PFSK-1 (cell line): ENCODE measurements around the gene PRB4.

Experiments
- FOXP2 ChIP-seq: optimal IDR thresholded peaks from 2 replicates; pipeline ENCODE3; 2011; ENCODE audit warnings: borderline replicate concordance, control low read depth, inconsistent platforms; ENCODE audit not compliant: insufficient read depth; ENCODE audit errors: extremely low read length, extremely low read depth
- POLR2AphosphoS5 ChIP-seq: IDR thresholded peaks from 2 replicates; pipeline ENCODE4 v1.6.1; 2012; ENCODE audit warnings: low read depth, mild to moderate bottlenecking, control low read depth, low read length, moderate library complexity
- SIN3A ChIP-seq: IDR thresholded peaks from 2 replicates; pipeline ENCODE4 v1.6.1; 2012; ENCODE audit warnings: mild to moderate bottlenecking, low read length, moderate library complexity, borderline replicate concordance; ENCODE audit not compliant: insufficient read depth
- TAF1 ChIP-seq: IDR thresholded peaks from 2 replicates; pipeline ENCODE4 v1.6.1; 2012; ENCODE audit warnings: low read length, control low read depth, borderline replicate concordance; ENCODE audit not compliant: insufficient read depth
- TF ChIP-seq, protein P1 (sequence below), 2 experiments: IDR thresholded peaks; 2 replicates each; pipeline versions ENCODE4 v1.6.1 to v1.8.0; 2011 to 2012; ENCODE audit warnings: low read depth in 2 of 2, low read length in 2 of 2, control low read depth in 1 of 2, inconsistent platforms in 1 of 2, mild to moderate bottlenecking in 1 of 2, moderate library complexity in 1 of 2; ENCODE audit not compliant: insufficient read depth in 1 of 2

Gene PRB4

DNA sequence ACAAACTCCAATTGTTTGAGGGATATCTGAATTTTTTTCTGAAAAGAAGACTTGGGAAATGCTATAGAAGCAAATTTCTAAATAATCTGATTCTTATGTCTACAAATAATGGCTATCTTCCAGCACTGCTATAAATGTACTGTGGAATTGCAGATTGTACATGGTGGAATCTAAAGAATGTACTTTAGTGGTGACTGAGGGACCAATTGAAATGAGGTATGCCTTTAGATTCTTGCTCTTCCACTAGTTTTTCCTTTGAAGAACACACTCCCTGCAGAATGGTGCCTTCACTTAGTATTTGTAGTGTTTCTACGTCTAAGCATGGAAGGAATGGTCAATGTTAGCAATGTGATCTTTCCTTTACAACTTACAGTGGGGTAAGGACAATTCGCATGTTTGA lies 11.7 kb upstream of the PRB4 start:
- TF ChIP-seq, protein P1, sequence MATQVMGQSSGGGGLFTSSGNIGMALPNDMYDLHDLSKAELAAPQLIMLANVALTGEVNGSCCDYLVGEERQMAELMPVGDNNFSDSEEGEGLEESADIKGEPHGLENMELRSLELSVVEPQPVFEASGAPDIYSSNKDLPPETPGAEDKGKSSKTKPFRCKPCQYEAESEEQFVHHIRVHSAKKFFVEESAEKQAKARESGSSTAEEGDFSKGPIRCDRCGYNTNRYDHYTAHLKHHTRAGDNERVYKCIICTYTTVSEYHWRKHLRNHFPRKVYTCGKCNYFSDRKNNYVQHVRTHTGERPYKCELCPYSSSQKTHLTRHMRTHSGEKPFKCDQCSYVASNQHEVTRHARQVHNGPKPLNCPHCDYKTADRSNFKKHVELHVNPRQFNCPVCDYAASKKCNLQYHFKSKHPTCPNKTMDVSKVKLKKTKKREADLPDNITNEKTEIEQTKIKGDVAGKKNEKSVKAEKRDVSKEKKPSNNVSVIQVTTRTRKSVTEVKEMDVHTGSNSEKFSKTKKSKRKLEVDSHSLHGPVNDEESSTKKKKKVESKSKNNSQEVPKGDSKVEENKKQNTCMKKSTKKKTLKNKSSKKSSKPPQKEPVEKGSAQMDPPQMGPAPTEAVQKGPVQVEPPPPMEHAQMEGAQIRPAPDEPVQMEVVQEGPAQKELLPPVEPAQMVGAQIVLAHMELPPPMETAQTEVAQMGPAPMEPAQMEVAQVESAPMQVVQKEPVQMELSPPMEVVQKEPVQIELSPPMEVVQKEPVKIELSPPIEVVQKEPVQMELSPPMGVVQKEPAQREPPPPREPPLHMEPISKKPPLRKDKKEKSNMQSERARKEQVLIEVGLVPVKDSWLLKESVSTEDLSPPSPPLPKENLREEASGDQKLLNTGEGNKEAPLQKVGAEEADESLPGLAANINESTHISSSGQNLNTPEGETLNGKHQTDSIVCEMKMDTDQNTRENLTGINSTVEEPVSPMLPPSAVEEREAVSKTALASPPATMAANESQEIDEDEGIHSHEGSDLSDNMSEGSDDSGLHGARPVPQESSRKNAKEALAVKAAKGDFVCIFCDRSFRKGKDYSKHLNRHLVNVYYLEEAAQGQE (IDR thresholded peaks at IDR 0.05; ENCODE audit: insufficient read depth in 1 of 2, low read depth in 2 of 2, low read length in 2 of 2) = no peak
- TF ChIP-seq SIN3A = no peak
- no peak for TF ChIP-seq FOXP2

DNA sequence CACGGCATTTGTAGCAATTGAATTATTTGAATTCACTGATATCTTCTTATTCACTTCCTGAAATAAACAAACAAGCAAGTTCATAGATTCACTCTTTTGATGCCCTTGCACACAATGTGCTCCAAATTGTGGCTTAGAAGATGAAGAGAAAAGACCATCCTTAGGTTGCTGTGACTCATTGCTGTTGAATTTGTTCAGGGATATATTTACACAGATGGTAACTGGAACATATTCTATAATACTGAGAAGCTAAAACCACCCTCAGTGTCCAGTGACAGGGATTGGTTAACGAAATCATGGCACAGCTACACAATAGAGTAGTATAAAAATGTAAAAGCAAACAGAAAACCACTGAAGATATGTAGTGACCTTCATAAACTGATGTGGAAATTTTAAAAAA lies 3.1 kb downstream of the PRB4 start:
- TF ChIP-seq TAF1 (no peak), FOXP2 (no peak), SIN3A (no peak), POLR2AphosphoS5 (no peak)
- TF ChIP-seq, protein P1 (IDR thresholded peaks at IDR 0.05; ENCODE audit: insufficient read depth in 1 of 2, low read depth in 2 of 2, low read length in 2 of 2) = no peak

DNA sequence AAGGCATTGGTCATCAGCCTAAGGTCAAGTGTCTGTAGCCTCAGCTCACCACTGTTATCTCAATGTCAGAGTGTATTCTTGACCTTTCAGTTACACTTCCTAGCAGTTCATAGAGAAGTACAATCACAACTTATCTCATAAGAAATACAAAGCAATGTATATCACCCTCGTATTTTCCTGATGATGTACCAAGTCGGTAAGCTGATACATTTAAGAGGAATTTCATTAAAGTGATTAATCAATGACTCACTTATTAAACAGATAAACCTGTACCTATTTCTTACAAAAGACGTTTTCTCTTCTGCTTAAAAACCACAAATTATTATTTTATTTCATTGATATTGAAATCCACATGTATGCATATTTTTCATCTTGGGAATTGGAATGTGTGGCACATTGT lies 36.8 kb downstream of the PRB4 start:
- TF ChIP-seq FOXP2 (no peak), POLR2AphosphoS5 (no peak), SIN3A (no peak), TAF1 (no peak)
- TF ChIP-seq, protein P1 (IDR thresholded peaks at IDR 0.05; ENCODE audit: insufficient read depth in 1 of 2, low read depth in 2 of 2, low read length in 2 of 2) = no peak

DNA sequence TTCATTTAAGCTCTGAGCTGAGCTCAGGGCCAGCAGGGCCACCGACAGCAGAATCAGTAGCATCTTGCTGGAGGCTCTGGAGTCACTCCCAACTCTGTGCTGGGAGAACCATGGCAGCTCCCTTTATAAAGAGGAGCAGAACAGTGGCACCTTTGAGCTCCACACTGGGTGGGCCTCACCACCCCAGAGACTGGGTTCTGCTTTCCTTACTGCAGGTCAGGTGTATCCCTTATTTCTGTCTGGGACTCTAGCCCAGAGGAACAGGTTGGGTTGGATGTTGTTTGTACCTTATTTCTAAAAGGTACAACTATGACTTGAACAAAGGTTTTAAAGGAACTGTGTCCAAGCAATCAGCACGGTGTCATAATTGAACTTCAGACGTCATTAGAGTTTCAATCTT lies 40.6 kb downstream of the PRB4 start, which contains the start of gene PRB3:
PRB3 (minus strand) TSS at position 101 of the 400 bp plus-strand sequence; CDS start at position 63, 38 bp downstream.
- TF ChIP-seq, protein P1 (IDR thresholded peaks at IDR 0.05; ENCODE audit: insufficient read depth in 1 of 2, low read depth in 2 of 2, low read length in 2 of 2) = no peak
- TF ChIP-seq POLR2AphosphoS5 (no peak), FOXP2 (no peak), SIN3A (no peak), TAF1 (no peak)

DNA sequence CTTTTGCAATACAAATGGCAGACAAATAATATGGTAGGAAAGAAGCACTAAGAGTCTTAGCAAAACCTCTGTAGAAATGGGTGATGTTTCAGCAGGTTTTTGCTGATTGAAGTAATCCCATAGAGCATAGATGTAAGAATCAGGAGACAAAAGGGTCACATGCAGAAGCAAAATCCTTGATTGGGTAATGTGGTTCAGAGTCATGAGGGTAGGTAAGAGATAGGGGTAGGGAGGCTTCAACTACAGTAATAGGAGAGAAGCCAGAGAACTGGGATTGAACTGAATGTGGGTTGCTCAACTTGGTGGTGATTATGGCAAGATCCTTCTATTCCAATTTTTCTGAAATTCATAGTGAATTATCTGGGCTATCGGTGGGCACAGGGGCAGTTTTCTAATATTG lies 45.7 kb downstream of the PRB4 start:
- TF ChIP-seq SIN3A (no peak), TAF1 (no peak), FOXP2 (no peak), POLR2AphosphoS5 (no peak)
- TF ChIP-seq, protein P1 (IDR thresholded peaks at IDR 0.05; ENCODE audit: insufficient read depth in 1 of 2, low read depth in 2 of 2, low read length in 2 of 2) = no peak
